H9 (cell line): Measurements from ENCODE around the gene OR9G4. TPM values are rescaled to one million over a fixed set of nuclear protein-coding genes. Genes with fewer than 3 reads are reported as not detected.

Experiments used
- DNase-seq: peaks from one replicate; pipeline ENCODE4 v3.0.0-alpha.2; 2017
- H2AFZ ChIP-seq: one replicate; pipeline ENCODE4 v1.6.1; 2013; ENCODE audit warnings: mild to moderate bottlenecking, low read length, control low read depth, moderate library complexity
- H2AK5ac ChIP-seq: 2 replicates; pipeline ENCODE4 v1.6.1; 2013; ENCODE audit warnings: low read length, control low read depth, mixed read lengths; ENCODE audit not compliant: insufficient read length
- H2BK120ac ChIP-seq: one replicate; pipeline ENCODE4 v1.6.1; 2013; ENCODE audit warnings: low read depth, mild to moderate bottlenecking, low read length, control low read depth, inconsistent platforms; ENCODE audit not compliant: poor library complexity, severe bottlenecking
- H2BK12ac ChIP-seq: 2 replicates; pipeline ENCODE4 v1.6.1; 2013; ENCODE audit warnings: low read length, control low read depth, mixed read lengths, low read depth; ENCODE audit not compliant: insufficient read length
- H2BK15ac ChIP-seq: 2 replicates; pipeline ENCODE4 v1.6.1; 2013; ENCODE audit warnings: low read depth, low read length, control low read depth
- H2BK20ac ChIP-seq: one replicate; pipeline ENCODE4 v1.6.1; 2013; ENCODE audit warnings: low read depth, mild to moderate bottlenecking, low read length, control low read depth, inconsistent platforms; ENCODE audit not compliant: poor library complexity, severe bottlenecking
- H2BK5ac ChIP-seq: 2 replicates; pipeline ENCODE4 v1.6.1; 2013; ENCODE audit warnings: low read length, control low read depth, mixed read lengths; ENCODE audit not compliant: insufficient read length
- H3K14ac ChIP-seq: 2 replicates; pipeline ENCODE4 v1.6.1; 2013; ENCODE audit warnings: low read length, control low read depth; ENCODE audit not compliant: insufficient read depth
- H3K18ac ChIP-seq: 2 replicates; pipeline ENCODE4 v1.6.1; 2013; ENCODE audit warnings: low read depth, mild to moderate bottlenecking, mixed read lengths, low read length, control low read depth; ENCODE audit not compliant: insufficient read length
- H3K23ac ChIP-seq: 2 replicates; pipeline ENCODE4 v1.6.1; 2013; ENCODE audit warnings: low read length, control low read depth, mixed read lengths, low read depth; ENCODE audit not compliant: insufficient read length
- H3K23me2 ChIP-seq: 2 replicates; pipeline ENCODE4 v1.6.1; 2013; ENCODE audit warnings: low read depth, mild to moderate bottlenecking, mixed read lengths, low read length, control low read depth; ENCODE audit not compliant: insufficient read length, poor library complexity, severe bottlenecking
- H3K27ac ChIP-seq: 2 replicates; pipeline ENCODE4 v1.5.1; 2013; ENCODE audit warnings: low read length, control low read depth, mixed read lengths, low read depth; ENCODE audit not compliant: insufficient read length
- H3K27me3 ChIP-seq: 2 replicates; pipeline ENCODE4 v1.6.1; 2013; ENCODE audit warnings: low read length, control low read depth, inconsistent platforms; ENCODE audit not compliant: insufficient read depth
- H3K4ac ChIP-seq: 2 replicates; pipeline ENCODE4 v1.6.1; 2013; ENCODE audit warnings: low read depth, mild to moderate bottlenecking, control low read depth, inconsistent platforms, low read length, moderate library complexity
- H3K4me1 ChIP-seq: 2 replicates; pipeline ENCODE4 v1.6.1; 2013; ENCODE audit warnings: low read length, control low read depth, inconsistent platforms; ENCODE audit not compliant: insufficient read depth
- H3K4me2 ChIP-seq: 2 replicates; pipeline ENCODE4 v1.6.1; 2013; ENCODE audit warnings: low read length, control low read depth, mixed read lengths; ENCODE audit not compliant: insufficient read length, insufficient read depth
- H3K56ac ChIP-seq: 2 replicates; pipeline ENCODE4 v1.6.1; 2013; ENCODE audit warnings: low read depth, mild to moderate bottlenecking, mixed read lengths, low read length, control low read depth; ENCODE audit not compliant: insufficient read length
- H3K79me1 ChIP-seq: 2 replicates; pipeline ENCODE4 v1.6.1; 2013; ENCODE audit warnings: low read depth, mild to moderate bottlenecking, moderate library complexity, low read length, control low read depth, inconsistent platforms; ENCODE audit not compliant: insufficient read depth, poor library complexity, severe bottlenecking
- H3K79me2 ChIP-seq: 2 replicates; pipeline ENCODE4 v1.6.1; 2013; ENCODE audit warnings: low read length, control low read depth, inconsistent platforms; ENCODE audit not compliant: insufficient read depth
- H3K9ac ChIP-seq: 2 replicates; pipeline ENCODE4 v1.6.1; 2013; ENCODE audit warnings: low read length, control low read depth, mixed read lengths; ENCODE audit not compliant: insufficient read length; ENCODE audit errors: extremely low read depth
- H3K9me3 ChIP-seq: one replicate; pipeline ENCODE4 v1.6.1; 2013; ENCODE audit warnings: low read depth, low read length, inconsistent platforms; ENCODE audit not compliant: control insufficient read depth
- H3T11ph ChIP-seq: one replicate; pipeline ENCODE4 v1.6.1; 2013; ENCODE audit warnings: mild to moderate bottlenecking, low read length, control low read depth, inconsistent platforms
- H4K20me1 ChIP-seq: one replicate; pipeline ENCODE4 v1.6.1; 2013; ENCODE audit not compliant: control insufficient read depth, insufficient read length, insufficient read depth
- H4K5ac ChIP-seq: 2 replicates; pipeline ENCODE4 v1.6.1; 2013; ENCODE audit warnings: low read depth, mild to moderate bottlenecking, mixed read lengths, low read length, control low read depth; ENCODE audit not compliant: insufficient read length
- H4K8ac ChIP-seq: replicated peaks from 2 replicates; pipeline ENCODE4 v1.6.1; 2013; ENCODE audit warnings: low read length, control low read depth, mixed read lengths, low read depth; ENCODE audit not compliant: insufficient read length
- H4K91ac ChIP-seq: 2 replicates; pipeline ENCODE4 v1.6.1; 2013; ENCODE audit warnings: low read depth, mild to moderate bottlenecking, moderate library complexity, mixed read lengths, low read length, control low read depth; ENCODE audit not compliant: insufficient read length
- H3K27ac Mint-ChIP-seq, 3 experiments: 2 replicates in 2 of 3; 3 replicates in 1 of 3; pipeline ENCODE4 v1.8.0; 2020 to 2021; ENCODE audit warnings: mixed read lengths in 3 of 3, mild to moderate bottlenecking in 1 of 3, moderate library complexity in 1 of 3
- H3K27me3 Mint-ChIP-seq: 2 replicates; pipeline ENCODE4 v1.8.0; 2021; ENCODE audit warnings: low read depth, mild to moderate bottlenecking, moderate library complexity, mixed read lengths
- H3K36me3 Mint-ChIP-seq, 3 experiments: 2 replicates in 2 of 3; 3 replicates in 1 of 3; pipeline ENCODE4 v1.8.0; 2020 to 2021; ENCODE audit warnings: low read depth in 3 of 3, mixed read lengths in 3 of 3; ENCODE audit not compliant: insufficient read depth in 1 of 3
- H3K4me1 Mint-ChIP-seq, 2 experiments: 2 replicates each; pipeline ENCODE4 v1.8.0; 2020; ENCODE audit warnings: mixed read lengths in 2 of 2
- H3K4me3 Mint-ChIP-seq, 2 experiments: 2 replicates in 1 of 2; 3 replicates in 1 of 2; pipeline ENCODE4 v1.8.0; 2020 to 2021; ENCODE audit warnings: mild to moderate bottlenecking in 2 of 2, mixed read lengths in 2 of 2, moderate library complexity in 1 of 2
- H3K9me3 Mint-ChIP-seq, 2 experiments: 2 replicates in 1 of 2; 3 replicates in 1 of 2; pipeline ENCODE4 v1.8.0; 2020; ENCODE audit warnings: mild to moderate bottlenecking in 2 of 2, mixed read lengths in 2 of 2, moderate library complexity in 1 of 2
- CTCF ChIP-seq: fragments of 200-600 bp; sonication (generic); conservative IDR thresholded peaks from 3 replicates; pipeline ENCODE4 v1.8.0; 2021; ENCODE audit warnings: antibody characterized with exemption, mild to moderate bottlenecking
- WGBS: extraction: QIAGEN DNeasy Blood & Tissue Kit; methylation state at CpG from one replicate; pipeline ENCODE4 v1.1.7; 2013; ENCODE audit warnings: missing lambda C conversion rate, low lambda C conversion rate, mixed read lengths; ENCODE audit not compliant: insufficient read length; ENCODE audit errors: extremely low coverage; 5-methylcytosine and 5-hydroxymethylcytosine counted together
- microRNA-seq: library from miRNA; unstranded; fragments of <30 nt; microRNA quantifications from one replicate; pipeline ENCODE4, GENCODE V29; 2020; ENCODE audit warnings: borderline microRNAs expressed
- total RNA-seq: library from RNA; stranded (reverse); gene quantifications from 2 replicates; pipeline ENCODE4 v1.2.1, GENCODE V29; 2021

Gene OR9G4
- total RNA-seq, 1 experiment from 2014 or later = not detected

- no peak for TF ChIP-seq CTCF
- Mint-ChIP-seq H3K36me3 (no peaks in the 10 kb centered on the region), H3K9me3 (no peaks in the 10 kb centered on the region; a peak in 1 of 5 replicates), H3K27me3 (no peaks in the 10 kb centered on the region), H3K4me1 (peaks cover 21 to 27% of the 10 kb centered on the region in 2 experiments), H3K27ac (no peak overlapping the region), H3K4me3 (no peak overlapping the region)
- Histone ChIP-seq H3K9me3 (no peaks in the 10 kb centered on the region), H2AK5ac (no peak overlapping the region), H2BK5ac (no peak overlapping the region), H3T11ph (no peak overlapping the region), H3K56ac (no peak overlapping the region), H4K5ac (no peak overlapping the region), H3K23me2 (no peaks in the 10 kb centered on the region), H3K23ac (no peak overlapping the region), H4K20me1 (no peaks in the 10 kb centered on the region), H3K27me3 (no peaks in the 10 kb centered on the region), H2BK12ac (no peak overlapping the region), H2AFZ (no peak overlapping the region), H3K18ac (no peak overlapping the region), H2BK20ac (no peak overlapping the region), H3K14ac (no peak overlapping the region), H3K79me2 (no peaks in the 10 kb centered on the region), H3K4ac (no peak overlapping the region), H3K4me2 (no peak overlapping the region), H3K79me1 (no peaks in the 10 kb centered on the region), H4K8ac (no peak overlapping the region), H2BK120ac (no peak overlapping the region), H2BK15ac (no peak overlapping the region), H3K27ac (no peak overlapping the region), H3K9ac (no peak overlapping the region), H4K91ac (no peak overlapping the region), H3K4me1 (no peaks in the 10 kb centered on the region; the same call in 1 of the 2 replicates)
- no peak for DNase-seq
- WGBS = no CpG with 5 or more reads among the region's 2 CpGs
Measured at GRCh38 chr11:56693428-56693827, 55.1 kb downstream of the OR9G4 start.

Small RNAs within 50 kb of the gene (microRNA-seq; reads per million reads assigned to microRNA genes)
- not detected for gene MIR6128

Other genes with a start within 250 kb of the OR9G4 start
- not detected in 2 replicates for gene OR5M11, start 205.4 kb downstream of the OR9G4 start, total RNA-seq
- gene OR5M10, start 171.0 kb downstream of the OR9G4 start, total RNA-seq = not detected in 2 replicates
- gene OR5M1, start 133.8 kb downstream of the OR9G4 start, total RNA-seq = not detected in 2 replicates
- gene OR5AP2, start 106.3 kb downstream of the OR9G4 start, total RNA-seq = not detected in 2 replicates
- gene OR5AR1, start 85.0 kb downstream of the OR9G4 start, total RNA-seq = not detected in 2 replicates
- not detected in 2 replicates for gene OR9G1, start 49.6 kb downstream of the OR9G4 start, total RNA-seq
- gene OR5AK2, start 240.2 kb upstream of the OR9G4 start, total RNA-seq = not detected in 2 replicates